PC-9 (cell line): ENCODE measurements around the gene SFRP5. TPM values are rescaled to one million over a fixed set of nuclear protein-coding genes. Genes with fewer than 3 reads are reported as not detected.

Experiments used
- BruUV-seq: library from RNA; stranded (reverse); fragments of 400-500 nt; replicated peaks from 2 replicates; lab custom pipeline; 2021; lab: Mats Ljungman, UMichigan
- CTCF ChIA-PET: fragments of 300-600 bp; sonication (Branson Sonifier 250); formaldehyde crosslinking; loops from one replicate; lab custom pipeline; 2022; ENCODE audit warnings: antibody characterized with exemption; lab: Charles Lee
- POLR2A ChIA-PET: fragments of 300-600 bp; sonication (Branson Sonifier 250); formaldehyde crosslinking; loops from one replicate; lab custom pipeline; 2022; ENCODE audit warnings: antibody characterized with exemption; ENCODE audit not compliant: unreplicated experiment; lab: Charles Lee
- DNase-seq, 2 experiments: peaks; one replicate each; pipeline versions ENCODE4 v3.0.0 to v3.0.0-alpha.2; 2015 to 2022; ENCODE audit warnings: mixed read lengths in 1 of 2
- H2AFZ ChIP-seq: fragments of 200-600 bp; sonication (generic); 2 replicates; pipeline ENCODE4 v1.8.1; 2017; ENCODE audit warnings: antibody characterized with exemption
- H3F3A ChIP-seq: fragments of 200-600 bp; sonication (generic); 2 replicates; pipeline ENCODE4 v1.8.1; 2017; ENCODE audit warnings: antibody characterized with exemption, mild to moderate bottlenecking, low read depth; ENCODE audit not compliant: insufficient read depth
- H3K27ac ChIP-seq: fragments of 200-600 bp; sonication (generic); 2 replicates; pipeline ENCODE4 v1.6.1; 2016; ENCODE audit warnings: mixed run types
- H3K27me3 ChIP-seq: fragments of 200-600 bp; sonication (generic); 2 replicates; pipeline ENCODE4 v1.6.1; 2016; ENCODE audit warnings: low read depth, mixed run types; ENCODE audit not compliant: insufficient read depth
- H3K36me3 ChIP-seq: fragments of 200-600 bp; sonication (generic); 2 replicates; pipeline ENCODE4 v1.6.1; 2016; ENCODE audit warnings: low read depth, mixed run types
- H3K4me1 ChIP-seq: fragments of 200-600 bp; sonication (generic); replicated peaks from 2 replicates; pipeline ENCODE4 v1.6.1; 2016; ENCODE audit warnings: mixed run types; ENCODE audit not compliant: insufficient read depth
- H3K4me2 ChIP-seq: fragments of 200-600 bp; sonication (generic); 2 replicates; pipeline ENCODE4 v1.6.1; 2017; ENCODE audit warnings: mixed run types
- H3K4me3 ChIP-seq: fragments of 200-600 bp; sonication (generic); 2 replicates; pipeline ENCODE4 v1.6.1; 2016; ENCODE audit warnings: mixed run types
- H3K79me2 ChIP-seq: fragments of 200-600 bp; sonication (generic); 2 replicates; pipeline ENCODE4 v1.6.1; 2017; ENCODE audit warnings: low read depth, mixed run types
- H3K9me2 ChIP-seq: fragments of 200-600 bp; sonication (generic); 2 replicates; pipeline ENCODE4 v1.8.1; 2017; ENCODE audit warnings: mild to moderate bottlenecking; ENCODE audit not compliant: insufficient read depth
- H3K9me3 ChIP-seq: fragments of 200-600 bp; sonication (generic); 2 replicates; pipeline ENCODE4 v1.8.1; 2016; ENCODE audit warnings: low read depth; ENCODE audit not compliant: insufficient read depth
- H4K20me1 ChIP-seq: fragments of 200-600 bp; sonication (generic); 2 replicates; pipeline ENCODE4 v1.8.1; 2017; ENCODE audit not compliant: insufficient read depth
- CTCF ChIP-seq: fragments of 200-600 bp; sonication (generic); conservative IDR thresholded peaks from 2 replicates; pipeline ENCODE4 v1.6.1; 2017; ENCODE audit warnings: mixed run types, antibody characterized with exemption, mild to moderate bottlenecking, moderate library complexity
- EZH2 ChIP-seq: fragments of 200-600 bp; sonication (generic); IDR thresholded peaks from 2 replicates; pipeline ENCODE4 v1.8.0; 2017; ENCODE audit warnings: antibody characterized with exemption, low read depth
- intact Hi-C: fragments of 100-400 bp; cut with micrococcal nuclease; formaldehyde crosslinking; loops from one replicate; pipeline ENCODE4 v1.10.0; 2022; ENCODE audit not compliant: unreplicated experiment
- total RNA-seq: library from RNA; stranded (reverse); gene quantifications from 2 replicates; pipeline ENCODE4 v1.2.3, GENCODE V29; 2021

The SFRP5 gene
- total RNA-seq, 1 experiment from 2014 or later: not detected

- intact Hi-C loops: no loop called here
- no peaks in the 10 kb centered on the region for H3K36me3 ChIP-seq
These were observed 9.7 kb downstream of the SFRP5 start for GRCh38 chr10:97762056-97762455.

GRCh38 chr10:97761331-97761865 lies 10.4 kb downstream of the SFRP5 start:
- TF ChIP-seq EZH2 (no peak), CTCF (no peak)
- CTCF ChIA-PET: no interaction called here
- H3K4me2 ChIP-seq: no peak overlapping the region
- H3K9me2 ChIP-seq: no peaks in the 10 kb centered on the region
- no peak overlapping the region for H3K4me3 ChIP-seq
- intact Hi-C loops: no loop called here
- H3K36me3 ChIP-seq: no peaks in the 10 kb centered on the region
- H3F3A ChIP-seq: no peaks in the 10 kb centered on the region
- no peaks in the 10 kb centered on the region for H3K27me3 ChIP-seq
- no peaks in the 10 kb centered on the region for H3K9me3 ChIP-seq
- no peak overlapping the region for H2AFZ ChIP-seq
- no peaks in the 10 kb centered on the region for H3K79me2 ChIP-seq
- POLR2A ChIA-PET: no interaction called here
- no peak overlapping the region for H3K27ac ChIP-seq
- H4K20me1 ChIP-seq: no peaks in the 10 kb centered on the region
- no peak for DNase-seq
- no peaks in the 10 kb centered on the region for H3K4me1 ChIP-seq
- no TSS peak for BruUV-seq

More at GRCh38 chr10:97762056-97762455, 9.7 kb downstream of the SFRP5 start:
- no peak overlapping the region for H3K27ac ChIP-seq
- CTCF ChIA-PET: no interaction called here
- no peaks in the 10 kb centered on the region for H3K9me3 ChIP-seq
- H3K4me2 ChIP-seq: no peak overlapping the region
- TF ChIP-seq CTCF: no peak
- no peak for TF ChIP-seq EZH2
- no peaks in the 10 kb centered on the region for H4K20me1 ChIP-seq
- POLR2A ChIA-PET: no interaction called here
- DNase-seq: no peak
- BruUV-seq: no TSS peak
- H2AFZ ChIP-seq: no peak overlapping the region
- no peaks in the 10 kb centered on the region for H3K4me1 ChIP-seq
- no peaks in the 10 kb centered on the region for H3K9me2 ChIP-seq
- no peaks in the 10 kb centered on the region for H3F3A ChIP-seq
- no peak overlapping the region for H3K4me3 ChIP-seq
- H3K27me3 ChIP-seq: no peaks in the 10 kb centered on the region
- H3K79me2 ChIP-seq: no peaks in the 10 kb centered on the region

- POLR2A ChIA-PET: no interaction called here
- H3K4me2 ChIP-seq: no peak overlapping the region
- TF ChIP-seq EZH2 (no peak), CTCF (no peak)
- no peaks in the 10 kb centered on the region for H3K4me1 ChIP-seq
- no TSS peak for BruUV-seq
- H3K27ac ChIP-seq: no peak overlapping the region
- DNase-seq: no peak
- H3K27me3 ChIP-seq: no peaks in the 10 kb centered on the region
- H4K20me1 ChIP-seq: no peaks in the 10 kb centered on the region
- no peaks in the 10 kb centered on the region for H3K36me3 ChIP-seq
- CTCF ChIA-PET: interaction anchor here (0.5 kb wide), 1 partner anchor 1995 kb away, joined by 6 read pairs; no protein-coding TSS in a partner anchor
- no peak overlapping the region for H3K4me3 ChIP-seq
- no peaks in the 10 kb centered on the region for H3K79me2 ChIP-seq
- no peaks in the 10 kb centered on the region for H3K9me3 ChIP-seq
- intact Hi-C loops: no loop called here
- no peak overlapping the region for H2AFZ ChIP-seq
- no peaks in the 10 kb centered on the region for H3F3A ChIP-seq
- H3K9me2 ChIP-seq: no peaks in the 10 kb centered on the region
These were observed 11.1 kb downstream of the SFRP5 start for GRCh38 chr10:97760461-97761257.
